H1 (cell line): ENCODE results near the gene DDX3X. TPM values are rescaled to one million over a fixed set of nuclear protein-coding genes. Genes with fewer than 3 reads are reported as not detected.

ENCODE experiments used
- CTCF ChIA-PET: fragments of 300-600 bp; sonication (Branson Sonifier 250); formaldehyde crosslinking; loops from one replicate; lab custom pipeline; 2021; ENCODE audit not compliant: partially characterized antibody; lab: Charles Lee
- POLR2A ChIA-PET: fragments of 300-600 bp; sonication (Branson Sonifier 250); formaldehyde crosslinking; loops from one replicate; lab custom pipeline; 2021; ENCODE audit warnings: inconsistent platforms; ENCODE audit not compliant: partially characterized antibody; lab: Charles Lee
- DNase-seq, 2 experiments: peaks; one replicate each; pipeline versions ENCODE4 v3.0.0 to v3.0.0-alpha.2; 2010 to 2022; ENCODE audit warnings: low spot score in 2 of 2, low read depth in 1 of 2, mixed read lengths in 1 of 2
- FAIRE-seq: peaks from 2 replicates; lab custom pipeline; 2011; peaks lifted over from hg19 to GRCh38; lab: Jason Lieb, UNC
- H2AFZ ChIP-seq: 2 replicates; pipeline ENCODE4 v1.8.1; 2012; ENCODE audit warnings: low read length, inconsistent platforms
- H2AK5ac ChIP-seq: 2 replicates; pipeline ENCODE4 v1.6.1; 2013; ENCODE audit warnings: low read depth, low read length
- H2BK120ac ChIP-seq: replicated peaks from 2 replicates; pipeline ENCODE3; 2013; ENCODE audit warnings: low read depth, low read length, inconsistent platforms
- H2BK12ac ChIP-seq: 2 replicates; pipeline ENCODE4 v1.6.1; 2013; ENCODE audit warnings: low read depth, low read length
- H2BK15ac ChIP-seq: 2 replicates; pipeline ENCODE4 v1.6.1; 2013; ENCODE audit warnings: low read length
- H2BK20ac ChIP-seq: 2 replicates; pipeline ENCODE4 v1.6.1; 2013; ENCODE audit warnings: low read length
- H2BK5ac ChIP-seq: 2 replicates; pipeline ENCODE4 v1.6.1; 2013; ENCODE audit warnings: low read depth, low read length
- H3K14ac ChIP-seq: 2 replicates; pipeline ENCODE4 v1.6.1; 2013; ENCODE audit warnings: inconsistent platforms; ENCODE audit not compliant: insufficient read length
- H3K18ac ChIP-seq: 2 replicates; pipeline ENCODE4 v1.6.1; 2013; ENCODE audit warnings: low read length; ENCODE audit errors: extremely low read depth
- H3K23ac ChIP-seq: 2 replicates; pipeline ENCODE4 v1.6.1; 2013; ENCODE audit warnings: inconsistent platforms; ENCODE audit not compliant: insufficient read length
- H3K23me2 ChIP-seq: 2 replicates; pipeline ENCODE4 v1.6.1; 2013; ENCODE audit warnings: low read depth, low read length
- H3K27ac ChIP-seq: 2 replicates; pipeline ENCODE4 v1.6.1; 2011; ENCODE audit warnings: low read depth, low read length, inconsistent platforms
- H3K27me3 ChIP-seq, 4 experiments: replicated peaks in 1 of 4; 1 replicate in 1 of 4; 2 replicates in 3 of 4; pipeline versions ENCODE4 v1.6.1 to v1.8.1; 2011 to 2013; ENCODE audit warnings: low read length in 3 of 4, mild to moderate bottlenecking in 3 of 4, inconsistent platforms in 2 of 4, mixed read lengths in 2 of 4, moderate library complexity in 1 of 4; ENCODE audit not compliant: control insufficient read depth in 3 of 4, insufficient read depth in 3 of 4; ENCODE audit errors: extremely low read depth in 1 of 4
- H3K36me3 ChIP-seq, 4 experiments: 2 replicates each; pipeline versions ENCODE4 v1.6.1 to v1.8.1; 2011 to 2013; ENCODE audit warnings: mild to moderate bottlenecking in 4 of 4, low read length in 3 of 4, moderate library complexity in 2 of 4, control low read depth in 1 of 4, inconsistent platforms in 1 of 4; ENCODE audit not compliant: insufficient read depth in 4 of 4, control insufficient read depth in 2 of 4
- H3K4ac ChIP-seq: replicated peaks from 2 replicates; pipeline ENCODE3; 2013; ENCODE audit warnings: low read length, low read depth, mixed read lengths, inconsistent platforms; ENCODE audit not compliant: insufficient read length
- H3K4me1 ChIP-seq, 4 experiments: replicated peaks in 1 of 4; 1 replicate in 1 of 4; 2 replicates in 3 of 4; pipeline versions ENCODE4 v1.6.1 to v1.8.1; 2011 to 2013; ENCODE audit warnings: low read length in 3 of 4, inconsistent platforms in 2 of 4, mixed read lengths in 1 of 4; ENCODE audit not compliant: insufficient read depth in 4 of 4, control insufficient read depth in 3 of 4
- H3K4me2 ChIP-seq, 2 experiments: 2 replicates each; pipeline versions ENCODE4 v1.6.1 to v1.8.1; 2011 to 2013; ENCODE audit warnings: low read depth in 2 of 2, low read length in 2 of 2, control low read depth in 1 of 2, inconsistent platforms in 1 of 2, mild to moderate bottlenecking in 1 of 2; ENCODE audit not compliant: insufficient read depth in 1 of 2
- H3K4me3 ChIP-seq, 4 experiments: fragments of 200-600, 300-600 bp in 1 of 4; sonication (generic), shearing (Covaris generic), sonication (Bioruptor Twin) in 1 of 4; 2 replicates each; pipeline versions ENCODE4 v1.5.1 to v1.8.1; 2011 to 2016; ENCODE audit warnings: low read length in 4 of 4, low read depth in 3 of 4, control low read depth in 2 of 4, inconsistent platforms in 2 of 4, mild to moderate bottlenecking in 2 of 4, mixed read lengths in 1 of 4, moderate library complexity in 1 of 4; ENCODE audit not compliant: insufficient read depth in 2 of 4; ENCODE audit errors: extremely low read depth in 1 of 4
- H3K56ac ChIP-seq: replicated peaks from 2 replicates; pipeline ENCODE3; 2013; ENCODE audit warnings: low read depth, mild to moderate bottlenecking, mixed read lengths, low read length, inconsistent platforms; ENCODE audit not compliant: insufficient read length
- H3K79me1 ChIP-seq: 2 replicates; pipeline ENCODE4 v1.6.1; 2013; ENCODE audit warnings: low read depth, low read length, control low read depth
- H3K79me2 ChIP-seq, 2 experiments: 2 replicates each; pipeline versions ENCODE4 v1.6.1 to v1.8.1; 2012 to 2013; ENCODE audit warnings: low read length in 2 of 2, mild to moderate bottlenecking in 2 of 2, inconsistent platforms in 1 of 2; ENCODE audit not compliant: insufficient read depth in 2 of 2, control insufficient read depth in 1 of 2
- H3K9ac ChIP-seq, 4 experiments: replicated peaks in 1 of 4; 1 replicate in 1 of 4; 2 replicates in 3 of 4; pipeline versions ENCODE4 v1.6.1 to v1.8.1; 2011 to 2013; ENCODE audit warnings: low read depth in 3 of 4, low read length in 3 of 4, control low read depth in 2 of 4, mild to moderate bottlenecking in 2 of 4, moderate library complexity in 2 of 4, inconsistent platforms in 1 of 4; ENCODE audit errors: extremely low read depth in 1 of 4
- H3K9me3 ChIP-seq, 2 experiments: 2 replicates each; pipeline versions ENCODE4 v1.6.1 to v1.8.1; 2012 to 2013; ENCODE audit warnings: mild to moderate bottlenecking in 2 of 2, moderate library complexity in 2 of 2, control low read depth in 1 of 2, inconsistent platforms in 1 of 2, low read depth in 1 of 2, low read length in 1 of 2, mixed read lengths in 1 of 2; ENCODE audit not compliant: insufficient read depth in 2 of 2
- H4K20me1 ChIP-seq, 2 experiments: replicated peaks in 1 of 2; 2 replicates each; pipeline versions ENCODE3 to v1.8.1; 2011 to 2013; ENCODE audit warnings: inconsistent platforms in 2 of 2, low read length in 2 of 2, mild to moderate bottlenecking in 1 of 2; ENCODE audit not compliant: insufficient read depth in 2 of 2, control insufficient read depth in 1 of 2
- H4K5ac ChIP-seq: 2 replicates; pipeline ENCODE4 v1.6.1; 2013; ENCODE audit warnings: low read length, low read depth, mixed read lengths, inconsistent platforms; ENCODE audit not compliant: insufficient read length
- H4K8ac ChIP-seq: 2 replicates; pipeline ENCODE4 v1.8.0; 2013; ENCODE audit warnings: mild to moderate bottlenecking, moderate library complexity, low read length, inconsistent platforms; ENCODE audit not compliant: insufficient read depth; ENCODE audit errors: extremely low read depth
- H4K91ac ChIP-seq: replicated peaks from 2 replicates; pipeline ENCODE3; 2013; ENCODE audit warnings: low read length, mixed read lengths, inconsistent platforms; ENCODE audit not compliant: insufficient read length
- HDAC2 ChIP-seq, 2 experiments: fragments of 300-600 bp in 1 of 2; sonication (generic) in 1 of 2; IDR thresholded peaks; 2 replicates each; pipeline ENCODE4 v1.6.1; 2011 to 2012; ENCODE audit warnings: low read depth in 2 of 2, low read length in 2 of 2, mild to moderate bottlenecking in 2 of 2, moderate library complexity in 2 of 2, borderline replicate concordance in 1 of 2, inconsistent platforms in 1 of 2
- JUND ChIP-seq: IDR thresholded peaks from 2 replicates; pipeline ENCODE4 v1.6.1; 2011; ENCODE audit warnings: mild to moderate bottlenecking, improper control_type of control experiment, low read length
- POLR2A ChIP-seq, 2 experiments: IDR thresholded peaks; 1 replicate in 1 of 2; 2 replicates in 1 of 2; pipeline ENCODE4 v1.6.1; 2011; ENCODE audit warnings: low read depth in 2 of 2, low read length in 2 of 2, mild to moderate bottlenecking in 2 of 2; ENCODE audit errors: control extremely low read depth in 1 of 2
- RXRA ChIP-seq: IDR thresholded peaks from 2 replicates; pipeline ENCODE4 v1.6.1; 2011; ENCODE audit warnings: low read depth, mild to moderate bottlenecking, low read length, moderate library complexity; ENCODE audit not compliant: insufficient read depth
- SRF ChIP-seq: IDR thresholded peaks from 2 replicates; pipeline ENCODE4 v1.6.1; 2011; ENCODE audit warnings: mild to moderate bottlenecking, low read depth, low read length, moderate library complexity
- TAF7 ChIP-seq: optimal IDR thresholded peaks from 2 replicates; pipeline ENCODE3; 2011; ENCODE audit warnings: low read depth, mild to moderate bottlenecking, inconsistent platforms, low read length, moderate library complexity, borderline replicate concordance
- WGBS, 2 experiments: shearing (Covaris generic) in 1 of 2; methylation state at CpG; one replicate each; pipeline versions ENCODE4 v1.1.6 to v1.1.7; 2013 to 2015; ENCODE audit warnings: low lambda C conversion rate in 2 of 2, mixed read lengths in 2 of 2, inconsistent platforms in 1 of 2, low coverage in 1 of 2, missing lambda C conversion rate in 1 of 2; ENCODE audit not compliant: insufficient replicate concordance in 2 of 2, insufficient coverage in 1 of 2, insufficient read length in 1 of 2; ENCODE audit errors: extremely low coverage in 1 of 2, missing lambda C conversion rate in 1 of 2; 5-methylcytosine and 5-hydroxymethylcytosine counted together
- polyA plus RNA-seq, 7 experiments: library from polyadenylated mRNA; depleted of rRNA in 3 of 7; stranded (reverse) in 5 of 7; unstranded in 2 of 7; fragments of >200 nt in 5 of 7; fragments of 200-250 nt in 2 of 7; gene quantifications; 1 replicate in 5 of 7; 2 replicates in 1 of 7; 4 replicates in 1 of 7; pipeline versions ENCODE4 v1.2.1 to v1.2.3, GENCODE V29; 2011 to 2013; ENCODE audit warnings: missing spikeins in 2 of 7, mixed read lengths in 2 of 7
- total RNA-seq: library from RNA; stranded (reverse); fragmentation: NEBNext Ultra II Directional; extraction: Animal tissue kit (Norgen Biotek cat#: 25700); gene quantifications from 2 replicates; pipeline ENCODE4 v1.2.1, GENCODE V29; 2021

DDX3X gene
- total and polyA plus RNA-seq, 2 of the 8 experiments (the other 6 are each of a cell fraction or from before 2014, with no cell fraction given), result 39.4 to 291 TPM

DNA sequence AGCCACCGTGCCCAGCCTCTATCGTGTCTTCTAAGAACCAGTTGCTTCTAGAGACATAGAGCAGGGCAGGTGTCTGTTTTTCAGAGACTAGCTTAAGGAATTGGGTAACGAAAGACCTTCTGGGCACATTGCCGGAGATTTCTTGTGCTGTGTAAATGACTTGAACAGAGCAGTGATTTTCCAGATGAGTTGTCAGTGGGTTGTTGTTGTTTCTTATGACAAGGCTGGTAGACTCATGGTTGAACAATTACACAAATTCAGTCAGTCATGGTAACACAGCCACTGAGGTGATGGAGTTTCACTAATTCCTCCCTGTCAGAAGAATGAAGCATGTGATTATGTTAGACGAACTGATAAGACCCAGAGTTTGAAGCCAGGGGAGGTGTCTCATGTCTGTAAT lies 20.5 kb upstream of the DDX3X start:
- Histone ChIP-seq H3K9ac (no peak overlapping the region), H3K23ac (no peak overlapping the region), H2AFZ (no peak overlapping the region), H2BK15ac (no peak overlapping the region), H3K79me1 (no peaks in the 10 kb centered on the region), H2BK12ac (no peak overlapping the region), H3K79me2 (no peaks in the 10 kb centered on the region), H3K14ac (no peak overlapping the region), H3K4ac (no peak overlapping the region), H3K4me2 (no peak overlapping the region), H2BK120ac (no peak overlapping the region), H3K27me3 (no peaks in the 10 kb centered on the region), H4K91ac (no peak overlapping the region), H3K56ac (no peak overlapping the region), H3K9me3 (no peaks in the 10 kb centered on the region), H4K8ac (no peak overlapping the region), H2BK5ac (no peak overlapping the region), H3K4me1 (no peaks in the 10 kb centered on the region), H3K4me3 (no peak overlapping the region), H3K27ac (no peak overlapping the region), H2BK20ac (no peak overlapping the region), H3K36me3 (no peaks in the 10 kb centered on the region), H4K5ac (no peak overlapping the region), H3K23me2 (no peaks in the 10 kb centered on the region), H2AK5ac (no peak overlapping the region), H3K18ac (no peak overlapping the region), H4K20me1 (no peaks in the 10 kb centered on the region)
- POLR2A ChIA-PET, result no interaction called here
- FAIRE-seq (no peak), DNase-seq (no peak)
- WGBS, 2 experiments, result 100% methylated on average over 3 of the region's 5 CpGs; no CpG with 5 or more reads in 1 of the 2 experiments
- CTCF ChIA-PET, result interaction anchor here (0.6 to 2.4 kb wide), 3 partner anchors 10 to 594 kb away, joined by 4 to 7 read pairs (median 5); no protein-coding TSS in a partner anchor
- TF ChIP-seq JUND, result no peak
- TF ChIP-seq POLR2A (IDR thresholded peaks at IDR 0.05; ENCODE audit: control extremely low read depth in 1 of 2, low read depth in 2 of 2, low read length in 2 of 2), result no peak
- no peak for TF ChIP-seq HDAC2 (IDR thresholded peaks at IDR 0.05; ENCODE audit: borderline replicate concordance in 1 of 2, low read depth in 2 of 2, low read length in 2 of 2)
- TF ChIP-seq SRF, result no peak
- no peak for TF ChIP-seq RXRA
- no peak for TF ChIP-seq TAF7
